Endothelial cell of umbilical vein (primary cell): Measurements from ENCODE around the gene PSMB3. TPM values are rescaled to one million over a fixed set of nuclear protein-coding genes. Genes with fewer than 3 reads are reported as not detected.
A peak's percentile ranks its signal among the peaks of the same experiment; 100 is the strongest.

Experiments used
- BruUV-seq: library from RNA; stranded (reverse); fragments of 400-500 nt; replicated peaks from 2 replicates; lab custom pipeline; 2021; lab: Mats Ljungman, UMichigan
- CTCF ChIA-PET: fragments of 300-600, 350-600 bp; sonication (Branson Sonifier 250); formaldehyde crosslinking; loops from one replicate; lab custom pipeline; 2021; ENCODE audit warnings: antibody characterized with exemption, inconsistent platforms; lab: Charles Lee
- POLR2A ChIA-PET: fragments of 300-600, 350-600 bp; sonication (Branson Sonifier 250); formaldehyde crosslinking; loops from one replicate; lab custom pipeline; 2021; ENCODE audit warnings: antibody characterized with exemption, inconsistent platforms; lab: Charles Lee
- DNase-seq: peaks from one replicate; pipeline ENCODE4 v3.0.0-alpha.2; 2011; ENCODE audit warnings: low read depth, low spot score
- FAIRE-seq: peaks from 2 replicates; lab custom pipeline; 2011; peaks lifted over from hg19 to GRCh38; lab: Jason Lieb, UNC
- H2AFZ ChIP-seq: 2 replicates; pipeline ENCODE4 v1.6.0; 2012; ENCODE audit warnings: low read depth, low read length, control low read depth, inconsistent platforms
- H3K27ac ChIP-seq: 2 replicates; pipeline ENCODE4 v1.5.1; 2011; ENCODE audit warnings: low read depth, mild to moderate bottlenecking, control low read depth, low read length, moderate library complexity; ENCODE audit not compliant: insufficient read depth
- H3K27me3 ChIP-seq, 2 experiments: 2 replicates each; pipeline versions ENCODE4 v1.6.0 to v1.6.1; 2011; ENCODE audit warnings: low read length in 2 of 2, mixed read lengths in 1 of 2; ENCODE audit not compliant: control insufficient read depth in 2 of 2, insufficient read depth in 2 of 2
- H3K36me3 ChIP-seq, 2 experiments: 2 replicates in 1 of 2; 3 replicates in 1 of 2; pipeline ENCODE4 v1.5.1; 2011; ENCODE audit warnings: low read length in 2 of 2, mild to moderate bottlenecking in 1 of 2, moderate library complexity in 1 of 2; ENCODE audit not compliant: control insufficient read depth in 2 of 2, insufficient read depth in 2 of 2; ENCODE audit errors: extremely low read depth in 1 of 2
- H3K4me1 ChIP-seq: 3 replicates; pipeline ENCODE4 v1.5.1; 2011; ENCODE audit warnings: mild to moderate bottlenecking, low read length; ENCODE audit not compliant: control insufficient read depth, insufficient read depth; ENCODE audit errors: extremely low read depth
- H3K4me2 ChIP-seq: 2 replicates; pipeline ENCODE4 v1.6.1; 2011; ENCODE audit warnings: low read length, control low read depth, mixed read lengths; ENCODE audit not compliant: insufficient read depth
- H3K4me3 ChIP-seq, 3 experiments: fragments of 200-600 bp in 1 of 3; sonication (generic), shearing (Covaris generic) in 1 of 3; replicated peaks in 1 of 3; 2 replicates each; pipeline ENCODE4 v1.5.1; 2011 to 2016; ENCODE audit warnings: control low read depth in 3 of 3, low read length in 3 of 3, mild to moderate bottlenecking in 2 of 3, inconsistent platforms in 1 of 3, low read depth in 1 of 3, moderate library complexity in 1 of 3; ENCODE audit not compliant: insufficient read depth in 1 of 3
- H3K79me2 ChIP-seq: 2 replicates; pipeline ENCODE4 v1.6.0; 2012; ENCODE audit warnings: low read length, inconsistent platforms; ENCODE audit not compliant: control insufficient read depth, insufficient read depth
- H3K9ac ChIP-seq: replicated peaks from 2 replicates; pipeline ENCODE3; 2011; ENCODE audit warnings: low read length, control low read depth; ENCODE audit not compliant: insufficient read depth; ENCODE audit errors: extremely low read depth
- H3K9me1 ChIP-seq: replicated peaks from 3 replicates; pipeline ENCODE4 v1.6.0; 2011; ENCODE audit warnings: mild to moderate bottlenecking, low read length; ENCODE audit not compliant: control insufficient read depth, insufficient read depth; ENCODE audit errors: extremely low read depth
- H3K9me3 ChIP-seq: replicated peaks from 2 replicates; pipeline ENCODE4 v1.5.1; 2012; ENCODE audit warnings: low read length, inconsistent platforms; ENCODE audit not compliant: control insufficient read depth, insufficient read depth
- H4K20me1 ChIP-seq: replicated peaks from 2 replicates; pipeline ENCODE3; 2011; ENCODE audit warnings: mild to moderate bottlenecking, low read length; ENCODE audit not compliant: control insufficient read depth, insufficient read depth; ENCODE audit errors: extremely low read depth
- EZH2 ChIP-seq: IDR thresholded peaks from 2 replicates; pipeline ENCODE4 v1.6.1; 2012; ENCODE audit warnings: borderline replicate concordance, low read depth, mild to moderate bottlenecking, moderate library complexity, low read length, inconsistent platforms; ENCODE audit not compliant: severe bottlenecking
- FOS ChIP-seq: IDR thresholded peaks from 2 replicates; pipeline ENCODE4 v1.6.1; 2011; ENCODE audit warnings: mild to moderate bottlenecking, low read length, moderate library complexity, borderline replicate concordance; ENCODE audit not compliant: insufficient read depth
- GATA2 ChIP-seq: IDR thresholded peaks from 2 replicates; pipeline ENCODE4 v1.7.0; 2011; ENCODE audit warnings: low read depth, mild to moderate bottlenecking, moderate library complexity, mixed read lengths, low read length; ENCODE audit not compliant: insufficient read length, insufficient read depth
- JUN ChIP-seq: IDR thresholded peaks from 2 replicates; pipeline ENCODE4 v1.6.1; 2011; ENCODE audit warnings: borderline replicate concordance, low read depth; ENCODE audit not compliant: insufficient read length, insufficient read depth
- MYC ChIP-seq: IDR thresholded peaks from one replicate; pipeline ENCODE4 v1.6.1; 2011; ENCODE audit warnings: mild to moderate bottlenecking, low read depth, low read length
- POLR2A ChIP-seq: IDR thresholded peaks from 2 replicates; pipeline ENCODE4 v1.6.1; 2012; ENCODE audit warnings: low read depth, mild to moderate bottlenecking, control low read depth, low read length
- POLR2AphosphoS5 ChIP-seq: IDR thresholded peaks from 2 replicates; pipeline ENCODE4 v1.6.1; 2012; ENCODE audit warnings: low read depth, mild to moderate bottlenecking, control low read depth, low read length, moderate library complexity; ENCODE audit not compliant: insufficient read depth
- dilution Hi-C: fragments of 300-500 bp; cut with MboI; formaldehyde crosslinking; loops from one replicate; pipeline ENCODE4 v1.15.0; 2019; ENCODE audit warnings: low sequenced_read_pairs; ENCODE audit not compliant: extremely low pct_ligation_motif_present
- intact Hi-C: fragments of 100-400 bp; cut with micrococcal nuclease; formaldehyde crosslinking; loops from one replicate; pipeline ENCODE4 v1.10.0; 2022
- polyA plus RNA-seq, 4 experiments: library from polyadenylated mRNA; depleted of rRNA in 3 of 4; stranded (reverse) in 3 of 4; unstranded in 1 of 4; fragments of >200 nt; gene quantifications; 2 replicates each; pipeline versions ENCODE4 v1.2.1 to v1.2.3, GENCODE V29; 2011 to 2012; ENCODE audit warnings: missing spikeins in 1 of 4
- total RNA-seq: library from RNA; stranded (reverse); gene quantifications from 2 replicates; pipeline ENCODE4 v1.2.3, GENCODE V29; 2021
- TF ChIP-seq, protein P1 (sequence below): IDR thresholded peaks from 2 replicates; pipeline ENCODE4 v1.6.1; 2011; ENCODE audit not compliant: insufficient read depth, insufficient read length
- TF ChIP-seq, protein P2 (sequence below), 2 donors: IDR thresholded peaks; 1 replicate in 1 of 2; 2 replicates in 1 of 2; pipeline ENCODE4 v1.5.1; 2011; ENCODE audit warnings: low read length in 2 of 2, mild to moderate bottlenecking in 2 of 2, moderate library complexity in 2 of 2, control low read depth in 1 of 2, inconsistent platforms in 1 of 2, low read depth in 1 of 2; ENCODE audit not compliant: insufficient read depth in 1 of 2; ENCODE audit errors: extremely low read depth in 1 of 2

Gene PSMB3
- total and polyA plus RNA-seq, 2 donors (not counting 3 experiments of a cell fraction or from before 2014, with no cell fraction given), result 213 to 685 TPM

DNA sequence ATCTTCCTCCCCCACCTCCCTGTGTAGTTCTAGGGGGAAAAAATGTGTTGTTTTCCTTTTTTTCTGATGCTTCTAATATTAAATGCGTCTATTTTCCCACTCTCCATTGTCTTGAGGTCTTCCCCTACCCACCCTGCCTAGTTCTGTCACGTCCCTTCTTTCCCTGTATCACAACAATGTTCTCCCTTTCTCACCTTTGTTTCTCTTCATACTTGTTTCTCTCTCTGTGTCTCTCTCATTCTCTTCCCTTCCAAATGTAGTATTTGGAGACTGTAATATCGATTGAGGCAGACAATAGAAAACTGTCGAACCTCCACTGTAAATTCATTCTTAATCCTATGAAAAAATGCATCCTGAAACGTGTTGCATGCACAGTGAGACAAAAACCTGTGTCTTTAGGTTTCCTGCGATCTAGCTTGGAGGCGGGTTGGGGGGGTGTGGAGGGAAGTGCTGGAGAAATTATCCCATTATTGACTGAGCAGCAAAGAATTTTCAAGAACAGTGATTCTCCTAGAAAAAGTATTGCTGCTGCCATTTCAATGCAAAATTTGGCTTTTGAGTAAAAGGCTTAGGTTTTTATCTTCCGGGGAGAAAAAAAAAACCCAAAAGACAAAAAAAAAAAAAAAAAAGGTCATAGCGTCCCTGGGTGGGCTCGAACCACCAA, 1.3 kb upstream of the PSMB3 start:
- no peak for FAIRE-seq
- H4K20me1 ChIP-seq, result no peaks in the 10 kb centered on the region
- dilution Hi-C loops, result no loop called here
- peak overlapping the region; percentile 55 for H2AFZ ChIP-seq
- DNase-seq, result no peak
- H3K4me2 ChIP-seq, result peak overlapping the region; percentile 88
- no TSS peak for BruUV-seq
- no peak for TF ChIP-seq GATA2
- no peak for TF ChIP-seq POLR2AphosphoS5
- TF ChIP-seq POLR2A, result no peak
- TF ChIP-seq, protein P1, sequence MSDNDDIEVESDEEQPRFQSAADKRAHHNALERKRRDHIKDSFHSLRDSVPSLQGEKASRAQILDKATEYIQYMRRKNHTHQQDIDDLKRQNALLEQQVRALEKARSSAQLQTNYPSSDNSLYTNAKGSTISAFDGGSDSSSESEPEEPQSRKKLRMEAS, result no peak
- no peak for TF ChIP-seq JUN
- no peak for TF ChIP-seq MYC
- TF ChIP-seq, protein P2, sequence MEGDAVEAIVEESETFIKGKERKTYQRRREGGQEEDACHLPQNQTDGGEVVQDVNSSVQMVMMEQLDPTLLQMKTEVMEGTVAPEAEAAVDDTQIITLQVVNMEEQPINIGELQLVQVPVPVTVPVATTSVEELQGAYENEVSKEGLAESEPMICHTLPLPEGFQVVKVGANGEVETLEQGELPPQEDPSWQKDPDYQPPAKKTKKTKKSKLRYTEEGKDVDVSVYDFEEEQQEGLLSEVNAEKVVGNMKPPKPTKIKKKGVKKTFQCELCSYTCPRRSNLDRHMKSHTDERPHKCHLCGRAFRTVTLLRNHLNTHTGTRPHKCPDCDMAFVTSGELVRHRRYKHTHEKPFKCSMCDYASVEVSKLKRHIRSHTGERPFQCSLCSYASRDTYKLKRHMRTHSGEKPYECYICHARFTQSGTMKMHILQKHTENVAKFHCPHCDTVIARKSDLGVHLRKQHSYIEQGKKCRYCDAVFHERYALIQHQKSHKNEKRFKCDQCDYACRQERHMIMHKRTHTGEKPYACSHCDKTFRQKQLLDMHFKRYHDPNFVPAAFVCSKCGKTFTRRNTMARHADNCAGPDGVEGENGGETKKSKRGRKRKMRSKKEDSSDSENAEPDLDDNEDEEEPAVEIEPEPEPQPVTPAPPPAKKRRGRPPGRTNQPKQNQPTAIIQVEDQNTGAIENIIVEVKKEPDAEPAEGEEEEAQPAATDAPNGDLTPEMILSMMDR (IDR thresholded peaks at IDR 0.05; ENCODE audit: extremely low read depth in 1 of 2, insufficient read depth in 1 of 2, low read depth in 1 of 2, low read length in 2 of 2), result no peak
- no peak for TF ChIP-seq FOS
- no peak for TF ChIP-seq EZH2
- CTCF ChIA-PET, result interaction anchor here (1.1 to 2.4 kb wide), 3 partner anchors 16 to 20 kb away, joined by 6 to 11 read pairs (median 6); no protein-coding TSS in a partner anchor
- no peaks in the 10 kb centered on the region for H3K9me1 ChIP-seq
- intact Hi-C loops, result loop anchor here (1.0 to 5.0 kb wide), 3 partner anchors 48 to 401 kb away; partner anchors contain the start of genes PIP4K2B and PLXDC1
- no peak overlapping the region for H3K27ac ChIP-seq
- H3K9ac ChIP-seq, result no peak overlapping the region
- H3K27me3 ChIP-seq, result no peaks in the 10 kb centered on the region
- H3K4me1 ChIP-seq, result peaks cover 41% of the 10 kb centered on the region
- peaks cover 41% of the 10 kb centered on the region for H3K79me2 ChIP-seq
- peaks cover 9 to 10% of the 10 kb centered on the region in 2 experiments for H3K36me3 ChIP-seq
- no peaks in the 10 kb centered on the region for H3K9me3 ChIP-seq
- peak overlapping the region; percentile 2 to 50 (median 40) for H3K4me3 ChIP-seq
- POLR2A ChIA-PET, result interaction anchor here (0.7 to 0.8 kb wide), 2 partner anchors 19 to 100 kb away, joined by 5 to 9 read pairs; no protein-coding TSS in a partner anchor
